Ascending aorta (tissue), 2 donors: Measurements from ENCODE around the gene PHKG2. TPM values are rescaled to one million over a fixed set of nuclear protein-coding genes. Genes with fewer than 3 reads are reported as not detected.

Experiments used
- DNase-seq, 2 donors: peaks; one replicate each; pipeline ENCODE4 v3.0.0-alpha.2; 2019; ENCODE audit warnings: low spot score in 2 of 2
- H3K27ac ChIP-seq, 2 donors: fragments of 200-600 bp; sonication (generic); one replicate each; pipeline ENCODE4 v1.5.1; 2016 to 2017; ENCODE audit warnings: mild to moderate bottlenecking in 1 of 2
- H3K27me3 ChIP-seq: fragments of 200-600 bp; sonication (generic); one replicate; pipeline ENCODE4 v1.5.1; 2017
- H3K36me3 ChIP-seq, 2 donors: fragments of 200-600 bp; sonication (generic); one replicate each; pipeline ENCODE4 v1.5.1; 2016
- H3K4me1 ChIP-seq, 2 donors: fragments of 200-600 bp; sonication (generic); one replicate each; pipeline ENCODE4 v1.5.1; 2016 to 2017; ENCODE audit warnings: mild to moderate bottlenecking in 1 of 2
- H3K4me3 ChIP-seq, 2 donors: fragments of 200-600 bp; sonication (generic); one replicate each; pipeline ENCODE4 v1.5.1; 2016 to 2017; ENCODE audit warnings: mild to moderate bottlenecking in 1 of 2
- H3K9me3 ChIP-seq, 2 donors: fragments of 200-600 bp; sonication (generic); one replicate each; pipeline ENCODE4 v1.5.1; 2016
- intact Hi-C: fragments of 100-400 bp; cut with DNase I; formaldehyde crosslinking; loops from one replicate; pipeline ENCODE4 v1.15.1; 2023
- total RNA-seq: library from RNA; depleted of rRNA; stranded (reverse); fragments of >200 nt; gene quantifications from one replicate; pipeline ENCODE4 v1.1.0, GENCODE V29; 2016
- TF ChIP-seq, protein P1 (sequence below), 3 experiments: fragments of 200-600 bp in 2 of 3; fragments of 450-650 bp in 1 of 3; sonication (generic) in 2 of 3; IDR thresholded peaks; one replicate each; pipeline ENCODE4 v1.5.1; 2016 to 2019; ENCODE audit warnings: antibody characterized with exemption in 3 of 3, mild to moderate bottlenecking in 1 of 3, moderate library complexity in 1 of 3

The PHKG2 gene
- total RNA-seq, 1 donor from 2014 or later = 78.8 TPM

DNA sequence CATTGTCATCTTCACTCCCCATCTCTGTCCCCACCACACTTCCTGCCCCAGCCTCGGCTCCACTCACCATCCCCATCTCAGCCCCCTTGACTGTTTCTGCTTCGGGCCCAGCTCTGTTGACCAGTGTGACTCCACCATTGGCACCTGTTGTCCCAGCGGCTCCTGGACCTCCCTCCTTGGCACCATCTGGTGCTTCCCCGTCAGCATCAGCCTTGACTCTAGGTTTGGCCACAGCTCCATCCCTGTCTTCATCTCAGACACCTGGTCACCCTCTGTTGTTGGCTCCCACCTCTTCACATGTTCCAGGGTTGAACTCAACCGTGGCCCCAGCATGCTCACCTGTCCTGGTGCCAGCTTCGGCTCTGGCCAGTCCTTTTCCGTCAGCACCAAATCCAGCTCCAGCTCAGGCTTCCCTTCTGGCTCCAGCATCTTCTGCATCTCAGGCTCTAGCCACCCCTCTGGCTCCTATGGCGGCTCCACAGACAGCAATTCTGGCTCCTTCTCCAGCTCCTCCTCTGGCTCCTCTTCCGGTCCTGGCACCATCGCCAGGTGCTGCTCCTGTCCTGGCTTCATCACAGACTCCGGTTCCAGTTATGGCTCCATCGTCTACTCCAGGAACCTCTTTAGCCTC, 24.4 kb upstream of the PHKG2 start:
- intact Hi-C loops = no loop called here
- no peak for DNase-seq
- Histone ChIP-seq H3K27ac (no peak overlapping the region), H3K4me3 (no peak overlapping the region), H3K4me1 (no peaks in the 10 kb centered on the region), H3K36me3 (peaks cover 67 to 79% of the 10 kb centered on the region in 2 donors), H3K27me3 (no peaks in the 10 kb centered on the region), H3K9me3 (no peaks in the 10 kb centered on the region)
- TF ChIP-seq, protein P1, sequence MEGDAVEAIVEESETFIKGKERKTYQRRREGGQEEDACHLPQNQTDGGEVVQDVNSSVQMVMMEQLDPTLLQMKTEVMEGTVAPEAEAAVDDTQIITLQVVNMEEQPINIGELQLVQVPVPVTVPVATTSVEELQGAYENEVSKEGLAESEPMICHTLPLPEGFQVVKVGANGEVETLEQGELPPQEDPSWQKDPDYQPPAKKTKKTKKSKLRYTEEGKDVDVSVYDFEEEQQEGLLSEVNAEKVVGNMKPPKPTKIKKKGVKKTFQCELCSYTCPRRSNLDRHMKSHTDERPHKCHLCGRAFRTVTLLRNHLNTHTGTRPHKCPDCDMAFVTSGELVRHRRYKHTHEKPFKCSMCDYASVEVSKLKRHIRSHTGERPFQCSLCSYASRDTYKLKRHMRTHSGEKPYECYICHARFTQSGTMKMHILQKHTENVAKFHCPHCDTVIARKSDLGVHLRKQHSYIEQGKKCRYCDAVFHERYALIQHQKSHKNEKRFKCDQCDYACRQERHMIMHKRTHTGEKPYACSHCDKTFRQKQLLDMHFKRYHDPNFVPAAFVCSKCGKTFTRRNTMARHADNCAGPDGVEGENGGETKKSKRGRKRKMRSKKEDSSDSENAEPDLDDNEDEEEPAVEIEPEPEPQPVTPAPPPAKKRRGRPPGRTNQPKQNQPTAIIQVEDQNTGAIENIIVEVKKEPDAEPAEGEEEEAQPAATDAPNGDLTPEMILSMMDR (IDR thresholded peaks at IDR 0.05) = no peak

DNA sequence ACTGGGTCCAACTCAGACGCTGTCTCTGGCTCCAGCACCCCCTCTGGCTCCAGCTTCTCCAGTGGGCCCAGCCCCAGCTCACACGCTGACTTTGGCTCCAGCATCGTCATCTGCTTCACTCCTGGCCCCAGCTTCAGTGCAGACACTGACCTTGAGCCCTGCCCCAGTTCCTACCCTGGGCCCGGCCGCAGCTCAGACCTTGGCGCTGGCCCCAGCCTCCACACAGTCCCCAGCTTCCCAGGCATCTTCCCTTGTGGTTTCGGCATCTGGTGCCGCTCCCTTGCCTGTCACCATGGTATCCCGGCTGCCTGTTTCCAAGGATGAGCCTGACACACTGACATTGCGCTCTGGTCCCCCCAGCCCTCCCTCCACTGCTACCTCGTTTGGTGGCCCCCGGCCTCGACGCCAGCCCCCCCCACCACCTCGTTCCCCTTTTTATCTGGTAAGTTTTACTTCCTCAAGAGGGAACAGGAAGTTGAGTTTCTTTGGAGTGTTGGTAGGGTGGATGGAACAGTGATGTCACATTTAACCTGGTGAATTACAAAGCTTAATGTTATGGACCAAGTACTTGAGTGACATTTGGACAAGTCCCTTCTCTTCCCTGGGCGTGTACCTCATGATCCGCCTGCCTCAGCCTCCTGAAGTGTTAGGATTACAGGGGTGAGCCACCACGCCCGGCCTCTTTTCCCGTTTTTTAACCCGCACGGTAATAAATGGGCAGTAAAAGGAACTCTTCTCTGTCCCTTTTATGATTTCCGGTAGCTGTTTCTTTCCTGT, 23.4 kb upstream of the PHKG2 start:
- H3K4me1 ChIP-seq = no peaks in the 10 kb centered on the region
- H3K36me3 ChIP-seq = peaks cover 68 to 80% of the 10 kb centered on the region in 2 donors
- no peak for DNase-seq
- TF ChIP-seq, protein P1 (IDR thresholded peaks at IDR 0.05) = no peak
- intact Hi-C loops = no loop called here
- peak overlapping the region in 1 of 2 donors; percentile 8 for H3K27ac ChIP-seq
- no peak overlapping the region for H3K4me3 ChIP-seq
- no peaks in the 10 kb centered on the region for H3K27me3 ChIP-seq
- H3K9me3 ChIP-seq = no peaks in the 10 kb centered on the region

DNA sequence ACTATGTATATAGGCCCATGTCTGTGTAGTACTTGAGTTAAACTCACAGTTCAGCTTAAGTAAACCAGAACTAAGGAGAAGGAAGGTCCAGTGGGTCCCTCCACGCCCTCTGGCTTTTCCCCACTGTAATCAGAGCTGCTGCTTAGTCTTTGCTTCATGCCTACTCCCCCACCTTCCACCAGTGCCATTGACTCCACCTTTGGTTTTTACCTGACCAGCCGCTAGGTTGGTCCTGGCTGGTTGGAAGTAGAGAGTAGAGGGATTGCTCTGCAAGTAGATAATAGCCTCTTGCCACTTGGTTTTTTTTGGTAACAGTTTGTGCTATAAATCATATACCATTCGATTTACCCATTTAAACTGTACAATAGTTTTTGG, 22.8 kb upstream of the PHKG2 start:
- no peaks in the 10 kb centered on the region for H3K4me1 ChIP-seq
- TF ChIP-seq, protein P1 (IDR thresholded peaks at IDR 0.05) = no peak
- H3K4me3 ChIP-seq = no peak overlapping the region
- no peaks in the 10 kb centered on the region for H3K27me3 ChIP-seq
- intact Hi-C loops = no loop called here
- H3K36me3 ChIP-seq = peaks cover 68 to 80% of the 10 kb centered on the region in 2 donors
- no peaks in the 10 kb centered on the region for H3K9me3 ChIP-seq
- DNase-seq = no peak
- H3K27ac ChIP-seq = peak overlapping the region in 1 of 2 donors; percentile 8

DNA sequence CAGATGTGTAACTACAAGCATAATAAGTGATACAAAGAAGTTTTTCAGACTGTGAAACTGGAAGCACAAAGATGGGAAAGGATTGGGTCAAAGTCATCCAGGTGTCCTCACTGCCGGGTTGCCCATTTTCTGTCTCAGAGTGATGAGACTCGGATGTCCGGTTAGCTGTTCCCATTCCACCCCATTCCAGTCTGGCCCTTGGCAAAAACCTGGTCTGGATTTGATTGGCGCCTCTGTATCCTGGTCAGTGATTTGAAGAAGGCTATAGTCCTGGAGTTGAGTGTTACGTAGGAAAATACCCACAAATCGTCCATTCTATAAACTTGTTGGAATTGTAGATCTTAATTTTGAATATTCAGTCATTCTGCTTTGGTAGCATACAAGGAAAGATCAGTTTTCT, 19.9 kb upstream of the PHKG2 start:
- H3K9me3 ChIP-seq = no peaks in the 10 kb centered on the region
- no peak for DNase-seq
- intact Hi-C loops = no loop called here
- no peak overlapping the region for H3K4me3 ChIP-seq
- H3K36me3 ChIP-seq = peaks cover 62 to 80% of the 10 kb centered on the region in 2 donors
- no peaks in the 10 kb centered on the region for H3K4me1 ChIP-seq
- no peak overlapping the region for H3K27ac ChIP-seq
- TF ChIP-seq, protein P1 (IDR thresholded peaks at IDR 0.05) = no peak
- no peaks in the 10 kb centered on the region for H3K27me3 ChIP-seq

DNA sequence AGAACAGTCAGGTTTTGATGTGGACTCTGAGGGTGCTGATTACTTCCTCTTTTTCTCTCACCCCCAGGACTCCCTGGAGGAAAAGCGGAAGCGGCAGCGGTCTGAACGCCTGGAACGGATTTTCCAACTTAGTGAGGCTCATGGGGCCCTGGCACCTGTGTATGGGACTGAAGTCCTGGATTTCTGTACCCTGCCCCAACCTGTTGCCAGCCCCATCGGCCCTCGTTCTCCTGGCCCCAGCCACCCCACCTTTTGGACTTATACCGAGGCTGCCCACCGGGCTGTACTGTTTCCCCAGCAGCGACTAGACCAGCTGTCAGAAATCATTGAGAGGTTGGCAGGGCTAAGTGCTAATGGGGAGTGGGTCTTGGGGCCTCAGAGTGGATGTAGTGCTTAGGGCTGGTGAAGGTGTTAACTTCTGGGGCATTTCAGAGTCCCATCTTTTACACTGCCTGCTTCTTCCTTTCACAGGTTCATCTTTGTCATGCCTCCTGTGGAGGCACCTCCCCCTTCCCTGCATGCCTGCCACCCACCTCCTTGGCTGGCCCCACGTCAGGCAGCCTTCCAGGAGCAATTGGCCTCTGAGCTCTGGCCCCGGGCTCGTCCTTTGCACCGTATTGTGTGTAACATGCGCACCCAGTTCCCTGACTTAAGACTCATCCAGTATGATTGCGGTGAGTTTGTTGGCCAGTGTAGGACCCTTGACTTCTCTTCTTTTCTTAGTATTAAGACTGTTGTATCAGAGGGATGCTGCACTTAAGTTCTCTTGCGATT, 19.1 kb upstream of the PHKG2 start:
- intact Hi-C loops = no loop called here
- peaks cover 62 to 80% of the 10 kb centered on the region in 2 donors for H3K36me3 ChIP-seq
- H3K9me3 ChIP-seq = no peaks in the 10 kb centered on the region
- no peak overlapping the region for H3K4me3 ChIP-seq
- H3K27ac ChIP-seq = no peak overlapping the region
- TF ChIP-seq, protein P1 (IDR thresholded peaks at IDR 0.05) = no peak
- no peak for DNase-seq
- no peaks in the 10 kb centered on the region for H3K4me1 ChIP-seq
- no peaks in the 10 kb centered on the region for H3K27me3 ChIP-seq
